ENCODE results near the gene LCK. TPM values are rescaled to one million over a fixed set of nuclear protein-coding genes. Genes with fewer than 3 reads are reported as not detected.

Gene LCK
- polyA plus RNA-seq, 4 donors, result 3.1 to 14.1 (median 4.0) TPM

DNA sequence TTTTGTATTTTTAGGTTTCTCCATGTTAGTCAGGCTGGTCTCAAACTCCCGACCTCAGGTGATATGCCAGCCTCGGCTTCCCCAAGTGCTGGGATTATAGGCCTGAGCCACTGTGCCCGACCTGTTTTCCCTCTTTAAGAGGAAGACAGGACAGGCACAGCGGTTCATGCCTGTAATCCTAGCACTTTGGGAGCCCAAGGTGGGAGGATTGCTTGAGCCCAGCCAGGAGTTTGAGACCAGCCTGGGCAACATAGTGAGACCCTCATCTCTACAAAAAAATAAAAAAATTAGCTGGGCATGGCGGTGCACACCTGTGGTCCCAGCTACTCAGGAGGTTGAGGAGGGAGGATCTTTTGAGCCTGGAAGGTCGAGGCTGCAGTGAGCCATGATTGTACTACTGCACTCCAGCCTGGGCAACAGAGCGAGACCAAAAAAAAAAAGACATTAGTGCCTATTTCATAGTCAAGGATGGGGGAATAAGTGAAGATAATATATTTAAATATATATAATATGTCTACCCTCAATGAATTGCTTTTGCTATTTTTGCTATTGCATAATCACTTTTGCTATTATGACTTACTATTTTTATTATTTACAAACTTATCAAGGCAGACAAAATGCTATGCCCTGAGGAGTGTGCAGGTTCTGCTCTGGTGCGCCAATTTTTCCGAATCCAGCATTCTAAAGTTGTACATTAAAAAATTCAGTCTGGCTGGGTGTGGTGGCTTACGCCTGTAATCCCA is 67.2 kb downstream of the LCK start:
- peaks cover 5 to 35% (median 9%) of the 10 kb centered on the region in 3 donors for H3K36me3 ChIP-seq (ENCODE audit: control insufficient read depth in 3 of 3, insufficient read depth in 2 of 3, low read depth in 1 of 3, low read length in 3 of 3)
- H3K27me3 ChIP-seq (ENCODE audit: control insufficient read depth in 3 of 3, insufficient read depth in 3 of 3, low read length in 3 of 3), result no peaks in the 10 kb centered on the region
- H3K4me3 ChIP-seq (ENCODE audit: low read depth in 1 of 3, low read length in 3 of 3), result no peak overlapping the region
- H3K27ac ChIP-seq (ENCODE audit: low read depth in 1 of 3, low read length in 2 of 3), result no peak overlapping the region
- no peak for FAIRE-seq
- DNase-seq, result no peak
- 94 to 95% (median 94%) methylated on average over 10 of the region's 10 CpGs for WGBS, 3 donors
- H3K4me1 ChIP-seq (ENCODE audit: control insufficient read depth in 3 of 3, insufficient read depth in 2 of 3, low read depth in 1 of 3, low read length in 2 of 3), result peaks cover 3 to 22% (median 7%) of the 10 kb centered on the region in 3 donors
- H3K9me3 ChIP-seq (ENCODE audit: control insufficient read depth in 2 of 2, insufficient read depth in 1 of 2, low read depth in 1 of 2, low read length in 1 of 2), result no peaks in the 10 kb centered on the region

DNA sequence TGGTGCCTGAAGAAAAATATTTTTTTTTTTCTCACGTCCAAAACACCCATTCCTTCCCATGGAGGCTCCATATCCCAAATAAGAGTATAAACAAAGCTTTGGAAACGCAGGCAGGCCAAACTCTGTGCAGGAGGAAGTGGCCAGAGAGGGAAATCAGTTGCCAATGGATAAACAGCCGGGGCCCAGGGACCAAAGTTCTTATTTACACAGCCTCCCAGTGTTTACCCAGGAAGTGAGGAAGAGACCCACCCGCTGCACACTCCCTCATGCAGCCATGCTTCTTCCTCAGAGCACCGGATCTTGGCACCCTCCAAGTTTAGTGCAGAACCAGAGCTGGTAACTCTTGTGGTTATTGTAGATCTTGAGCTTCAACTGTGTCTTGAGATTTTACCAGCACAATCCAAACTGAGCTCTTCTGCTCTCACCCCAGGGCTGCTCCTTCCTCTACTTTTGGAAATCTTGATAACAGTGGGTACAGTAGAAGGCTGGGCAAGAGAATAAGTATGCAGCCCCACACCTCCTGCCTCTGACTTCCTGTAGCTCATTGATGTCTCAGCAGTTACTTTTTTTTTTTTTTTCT is 70.7 kb downstream of the LCK start:
- Histone ChIP-seq H3K27me3 (ENCODE audit: control insufficient read depth in 3 of 3, insufficient read depth in 3 of 3, low read length in 3 of 3) (no peaks in the 10 kb centered on the region), H3K9me3 (ENCODE audit: control insufficient read depth in 2 of 2, insufficient read depth in 1 of 2, low read depth in 1 of 2, low read length in 1 of 2) (no peaks in the 10 kb centered on the region), H3K27ac (ENCODE audit: low read depth in 1 of 3, low read length in 2 of 3) (peak overlapping the region; percentile 76 to 88 (median 76)), H3K36me3 (ENCODE audit: control insufficient read depth in 3 of 3, insufficient read depth in 2 of 3, low read depth in 1 of 3, low read length in 3 of 3) (peaks cover 5 to 50% (median 8%) of the 10 kb centered on the region in 3 donors), H3K4me3 (ENCODE audit: low read depth in 1 of 3, low read length in 3 of 3) (no peak overlapping the region), H3K4me1 (ENCODE audit: control insufficient read depth in 3 of 3, insufficient read depth in 2 of 3, low read depth in 1 of 3, low read length in 2 of 3) (peaks cover 3 to 26% (median 7%) of the 10 kb centered on the region in 3 donors)
- FAIRE-seq (no peak), DNase-seq (peak; percentile 92 to 97)
- WGBS, 3 donors, result 7 to 16% (median 10%) methylated on average over 5 of the region's 5 CpGs

DNA sequence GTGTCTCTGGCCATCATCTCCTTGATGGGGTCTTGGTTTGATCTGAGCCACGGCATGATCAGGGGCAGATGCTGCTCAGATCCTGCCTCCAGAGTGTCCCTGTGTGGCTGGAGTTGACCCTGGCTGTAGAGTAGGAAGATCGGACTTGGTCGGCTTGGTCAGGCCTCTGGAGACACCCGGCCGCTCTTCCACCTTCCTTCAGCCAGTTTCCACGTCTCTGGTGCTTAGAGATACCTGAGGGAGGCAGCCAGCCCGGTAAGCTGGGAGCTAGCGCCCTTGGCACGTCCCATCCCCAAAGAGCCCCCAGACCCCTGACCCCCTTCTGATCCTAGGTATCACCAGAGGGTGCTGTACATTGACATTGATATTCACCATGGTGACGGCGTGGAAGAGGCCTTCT is 76.1 kb downstream of the LCK start:
- no peaks in the 10 kb centered on the region for H3K27me3 ChIP-seq (ENCODE audit: control insufficient read depth in 3 of 3, insufficient read depth in 3 of 3, low read length in 3 of 3)
- no peaks in the 10 kb centered on the region for H3K9me3 ChIP-seq (ENCODE audit: control insufficient read depth in 2 of 2, insufficient read depth in 1 of 2, low read depth in 1 of 2, low read length in 1 of 2)
- FAIRE-seq (no peak), DNase-seq (no peak)
- peaks cover 0 to 19% (median 0%) of the 10 kb centered on the region in 3 donors for H3K4me1 ChIP-seq (ENCODE audit: control insufficient read depth in 3 of 3, insufficient read depth in 2 of 3, low read depth in 1 of 3, low read length in 2 of 3)
- H3K36me3 ChIP-seq (ENCODE audit: control insufficient read depth in 3 of 3, insufficient read depth in 2 of 3, low read depth in 1 of 3, low read length in 3 of 3), result peaks cover 16 to 72% (median 29%) of the 10 kb centered on the region in 3 donors
- WGBS, 3 donors, result 95 to 98% (median 96%) methylated on average over 11 of the region's 11 CpGs
- no peak overlapping the region for H3K4me3 ChIP-seq (ENCODE audit: low read depth in 1 of 3, low read length in 3 of 3)
- no peak overlapping the region for H3K27ac ChIP-seq (ENCODE audit: low read depth in 1 of 3, low read length in 2 of 3)

DNA sequence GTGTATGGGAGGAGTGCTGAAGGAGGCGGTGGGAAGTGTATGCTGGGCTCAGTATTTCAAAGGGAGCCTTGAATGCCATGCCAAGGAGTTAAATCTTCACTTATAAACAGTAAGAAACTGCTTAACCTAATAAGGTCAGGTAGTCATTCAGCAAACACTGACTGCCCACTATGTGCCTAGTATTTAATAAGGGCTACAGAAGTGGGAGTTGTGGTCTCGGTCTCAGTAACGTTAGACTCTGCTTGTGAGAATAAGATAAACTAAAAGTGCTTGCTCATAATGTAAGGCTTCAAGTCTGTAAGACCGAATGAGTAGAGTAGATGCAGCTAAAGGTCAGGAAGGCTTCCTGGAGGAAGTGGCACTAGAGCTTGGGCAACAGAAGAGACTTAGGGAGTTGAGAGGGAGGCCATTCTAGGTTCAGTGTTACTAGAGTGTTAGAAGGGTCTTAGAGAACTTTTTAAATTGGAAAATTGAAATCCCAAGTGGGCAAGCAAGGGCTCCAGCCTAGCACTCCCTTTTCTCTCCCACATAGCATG is 78.9 kb downstream of the LCK start:
- FAIRE-seq, result no peak
- WGBS, 3 donors, result 85 to 94% (median 89%) methylated on average over 4 of the region's 4 CpGs
- peaks cover 0 to 21% (median 0%) of the 10 kb centered on the region in 3 donors for H3K4me1 ChIP-seq (ENCODE audit: control insufficient read depth in 3 of 3, insufficient read depth in 2 of 3, low read depth in 1 of 3, low read length in 2 of 3)
- no peak overlapping the region for H3K4me3 ChIP-seq (ENCODE audit: low read depth in 1 of 3, low read length in 3 of 3)
- H3K27me3 ChIP-seq (ENCODE audit: control insufficient read depth in 3 of 3, insufficient read depth in 3 of 3, low read length in 3 of 3), result no peaks in the 10 kb centered on the region
- no peak overlapping the region for H3K27ac ChIP-seq (ENCODE audit: low read depth in 1 of 3, low read length in 2 of 3)
- no peak for DNase-seq
- H3K9me3 ChIP-seq (ENCODE audit: control insufficient read depth in 2 of 2, insufficient read depth in 1 of 2, low read depth in 1 of 2, low read length in 1 of 2), result no peaks in the 10 kb centered on the region
- H3K36me3 ChIP-seq (ENCODE audit: control insufficient read depth in 3 of 3, insufficient read depth in 2 of 3, low read depth in 1 of 3, low read length in 3 of 3), result peaks cover 19 to 81% (median 30%) of the 10 kb centered on the region in 3 donors

DNA sequence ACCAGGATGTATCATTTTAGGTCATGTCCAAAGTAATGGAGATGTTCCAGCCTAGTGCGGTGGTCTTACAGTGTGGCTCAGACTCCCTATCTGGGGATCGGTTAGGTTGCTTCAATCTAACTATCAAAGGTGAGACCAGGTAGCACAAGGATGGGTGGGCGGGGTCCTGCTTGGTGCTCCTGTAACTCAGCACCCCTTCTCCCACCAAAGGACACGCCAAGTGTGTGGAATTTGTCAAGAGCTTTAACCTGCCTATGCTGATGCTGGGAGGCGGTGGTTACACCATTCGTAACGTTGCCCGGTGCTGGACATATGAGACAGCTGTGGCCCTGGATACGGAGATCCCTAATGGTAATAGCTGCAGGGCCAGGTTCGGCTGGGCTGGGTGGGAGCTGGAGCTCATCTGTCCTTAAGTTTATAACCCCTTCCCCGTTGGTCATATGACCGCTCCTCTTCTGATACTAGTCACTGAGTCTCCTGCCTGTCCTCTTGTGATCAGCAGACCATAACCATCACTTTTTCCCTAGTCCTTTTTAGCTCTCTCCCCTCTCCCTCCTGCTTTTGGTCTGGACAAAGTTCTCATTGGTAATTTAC is 79.6 kb downstream of the LCK start:
- FAIRE-seq (no peak), DNase-seq (no peak)
- Histone ChIP-seq H3K4me1 (ENCODE audit: control insufficient read depth in 3 of 3, insufficient read depth in 2 of 3, low read depth in 1 of 3, low read length in 2 of 3) (peaks cover 0 to 21% (median 0%) of the 10 kb centered on the region in 3 donors), H3K27ac (ENCODE audit: low read depth in 1 of 3, low read length in 2 of 3) (no peak overlapping the region), H3K9me3 (ENCODE audit: control insufficient read depth in 2 of 2, insufficient read depth in 1 of 2, low read depth in 1 of 2, low read length in 1 of 2) (no peaks in the 10 kb centered on the region), H3K36me3 (ENCODE audit: control insufficient read depth in 3 of 3, insufficient read depth in 2 of 3, low read depth in 1 of 3, low read length in 3 of 3) (peaks cover 19 to 80% (median 30%) of the 10 kb centered on the region in 3 donors), H3K4me3 (ENCODE audit: low read depth in 1 of 3, low read length in 3 of 3) (no peak overlapping the region), H3K27me3 (ENCODE audit: control insufficient read depth in 3 of 3, insufficient read depth in 3 of 3, low read length in 3 of 3) (no peaks in the 10 kb centered on the region)
- WGBS, 3 donors, result 88 to 91% (median 89%) methylated on average over 12 of the region's 12 CpGs

DNA sequence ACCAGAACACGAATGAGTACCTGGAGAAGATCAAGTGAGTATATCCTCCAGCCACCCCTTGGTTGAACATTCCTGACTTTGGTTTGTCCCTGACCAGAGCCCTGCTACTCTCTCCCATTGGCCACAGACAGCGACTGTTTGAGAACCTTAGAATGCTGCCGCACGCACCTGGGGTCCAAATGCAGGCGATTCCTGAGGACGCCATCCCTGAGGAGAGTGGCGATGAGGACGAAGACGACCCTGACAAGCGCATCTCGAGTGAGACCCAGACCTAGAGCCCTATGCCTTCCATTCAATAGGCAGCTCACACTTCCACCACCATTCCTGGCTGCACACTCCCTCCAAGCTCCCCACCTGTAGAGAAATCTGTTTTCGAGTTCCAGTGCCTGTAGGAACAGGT is 80.5 kb downstream of the LCK start:
- H3K9me3 ChIP-seq (ENCODE audit: control insufficient read depth in 2 of 2, insufficient read depth in 1 of 2, low read depth in 1 of 2, low read length in 1 of 2), result no peaks in the 10 kb centered on the region
- WGBS, 3 donors, result 87 to 91% (median 89%) methylated on average over 12 of the region's 12 CpGs
- H3K27me3 ChIP-seq (ENCODE audit: control insufficient read depth in 3 of 3, insufficient read depth in 3 of 3, low read length in 3 of 3), result no peaks in the 10 kb centered on the region
- peaks cover 19 to 74% (median 30%) of the 10 kb centered on the region in 3 donors for H3K36me3 ChIP-seq (ENCODE audit: control insufficient read depth in 3 of 3, insufficient read depth in 2 of 3, low read depth in 1 of 3, low read length in 3 of 3)
- DNase-seq, result no peak
- H3K27ac ChIP-seq (ENCODE audit: low read depth in 1 of 3, low read length in 2 of 3), result no peak overlapping the region
- H3K4me3 ChIP-seq (ENCODE audit: low read depth in 1 of 3, low read length in 3 of 3), result no peak overlapping the region
- peaks cover 0 to 23% (median 2%) of the 10 kb centered on the region in 3 donors for H3K4me1 ChIP-seq (ENCODE audit: control insufficient read depth in 3 of 3, insufficient read depth in 2 of 3, low read depth in 1 of 3, low read length in 2 of 3)
- no peak for FAIRE-seq

DNA sequence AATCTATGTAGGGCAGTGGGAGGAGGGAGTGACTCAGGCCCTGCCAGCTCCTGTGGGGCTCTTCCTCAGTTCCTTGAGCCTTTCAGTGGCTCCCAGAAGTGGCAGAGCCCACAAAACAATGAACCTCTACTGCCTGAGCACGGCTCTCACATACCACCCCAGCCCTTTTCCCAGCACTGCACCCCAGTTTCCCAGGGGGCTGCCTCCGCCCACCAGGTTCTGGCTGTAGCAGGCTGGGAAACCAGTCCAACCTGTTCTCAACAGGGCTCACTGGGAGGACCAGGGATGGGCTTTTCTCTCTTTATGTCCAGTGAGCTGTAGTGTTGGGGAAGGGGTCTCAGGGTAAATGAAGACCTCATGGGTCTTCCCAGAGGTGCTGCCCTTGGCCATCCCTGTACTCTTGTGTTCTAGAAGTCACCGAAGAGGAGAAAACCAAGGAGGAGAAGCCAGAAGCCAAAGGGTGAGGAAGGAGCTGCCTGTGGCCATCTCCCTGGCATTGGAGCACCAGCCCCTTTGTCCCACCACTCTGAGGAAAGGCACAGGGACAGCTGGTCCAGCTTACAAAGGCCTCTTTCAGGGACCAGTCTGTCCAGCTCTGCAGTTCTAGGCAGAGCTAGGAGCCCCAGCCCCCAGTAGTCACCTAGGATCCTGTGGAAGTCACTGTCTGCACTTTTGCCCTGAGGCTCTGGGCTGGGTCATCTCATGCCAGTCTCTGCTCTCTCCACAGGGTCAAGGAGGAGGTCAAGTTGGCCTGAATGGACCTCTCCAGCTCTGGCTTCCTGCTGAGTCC is 81.4 kb downstream of the LCK start:
- 38 to 70% (median 52%) methylated on average over 3 of the region's 3 CpGs for WGBS, 3 donors
- H3K36me3 ChIP-seq (ENCODE audit: control insufficient read depth in 3 of 3, insufficient read depth in 2 of 3, low read depth in 1 of 3, low read length in 3 of 3), result peaks cover 16 to 65% (median 29%) of the 10 kb centered on the region in 3 donors
- H3K9me3 ChIP-seq (ENCODE audit: control insufficient read depth in 2 of 2, insufficient read depth in 1 of 2, low read depth in 1 of 2, low read length in 1 of 2), result no peaks in the 10 kb centered on the region
- DNase-seq, result peak in 1 of 2 donors; percentile 65
- no peaks in the 10 kb centered on the region for H3K27me3 ChIP-seq (ENCODE audit: control insufficient read depth in 3 of 3, insufficient read depth in 3 of 3, low read length in 3 of 3)
- H3K4me1 ChIP-seq (ENCODE audit: control insufficient read depth in 3 of 3, insufficient read depth in 2 of 3, low read depth in 1 of 3, low read length in 2 of 3), result peaks cover 0 to 28% (median 2%) of the 10 kb centered on the region in 3 donors
- FAIRE-seq, result no peak
- H3K4me3 ChIP-seq (ENCODE audit: low read depth in 1 of 3, low read length in 3 of 3), result no peak overlapping the region
- H3K27ac ChIP-seq (ENCODE audit: low read depth in 1 of 3, low read length in 2 of 3), result peak overlapping the region in 2 of 3 donors; percentile 22 to 33

Measured in small intestine (tissue), 7 donors.